ENCODE data around the gene GNMT.
"Not testable (repeated sequence)": the region's sequence is repeated elsewhere in the genome, so short reads cannot be mapped to it uniquely, and the experiment has no call there.

Gene GNMT

GRCh38 chr6:42942444-42942843 lies 18.1 kb upstream of the GNMT start:
- DNase-seq: no peak

DNA sequence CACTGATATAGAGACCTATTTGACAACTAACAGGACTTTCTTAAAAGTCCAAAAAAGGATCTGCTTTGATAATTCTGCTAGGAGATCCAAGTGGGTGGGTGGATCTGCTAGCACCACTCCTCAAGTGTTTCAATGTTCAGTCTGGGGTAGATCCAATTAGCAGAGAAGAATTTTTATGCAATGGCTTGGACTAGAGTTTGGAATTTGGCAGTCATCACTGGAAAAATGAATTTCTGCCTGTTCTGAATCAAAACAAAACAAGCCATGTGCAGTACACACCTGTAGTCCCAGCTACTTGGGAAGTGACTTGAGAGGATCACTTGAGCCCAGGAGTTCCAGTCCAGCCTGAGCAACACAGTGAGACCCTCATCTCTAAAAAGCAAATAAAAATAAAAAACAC lies 12.6 kb upstream of the GNMT start:
- no peak for DNase-seq

- DNase-seq: no peak
Observed at GRCh38 chr6:42952389-42952788, 8.2 kb upstream of the GNMT start.

DNA sequence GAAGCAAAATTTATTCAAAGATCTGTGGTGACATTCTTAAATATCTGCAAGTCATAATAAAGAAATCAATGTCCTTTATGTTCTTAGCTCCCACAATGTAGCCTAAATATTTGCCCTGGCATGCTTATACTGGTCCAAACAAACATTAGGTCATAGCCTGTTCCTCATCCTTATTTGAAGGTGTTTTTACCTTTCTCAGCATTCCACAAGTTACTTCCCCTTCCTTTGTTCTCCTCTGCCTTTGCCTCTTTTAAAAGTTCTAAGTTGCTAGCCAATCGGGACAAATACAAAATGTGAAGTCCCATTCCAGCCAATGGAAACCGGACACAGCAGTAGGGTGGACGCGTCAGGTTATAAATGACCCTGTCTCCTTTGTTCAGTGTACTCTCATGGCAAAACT lies 6.1 kb upstream of the GNMT start:
- DNase-seq: not testable (repeated sequence)

DNA sequence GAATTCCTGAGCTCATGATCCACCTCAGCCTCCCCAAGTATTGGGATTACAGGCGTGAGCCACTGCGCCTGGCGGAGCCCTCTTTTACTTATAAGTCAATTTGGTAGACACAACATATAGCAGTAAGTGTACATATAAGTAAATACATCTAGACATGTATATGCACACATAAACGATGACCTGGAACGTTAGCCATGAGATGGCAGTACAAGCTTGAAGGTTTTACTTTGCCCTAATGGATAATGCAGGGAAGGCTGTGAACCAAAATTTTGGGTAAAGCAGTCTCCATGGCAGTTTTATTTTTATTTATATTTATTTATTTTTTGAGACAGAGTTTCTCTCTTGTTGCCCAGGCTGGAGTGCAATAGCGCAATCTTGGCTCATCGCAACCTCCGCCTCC lies 2.4 kb upstream of the GNMT start:
- DNase-seq: no peak

DNA sequence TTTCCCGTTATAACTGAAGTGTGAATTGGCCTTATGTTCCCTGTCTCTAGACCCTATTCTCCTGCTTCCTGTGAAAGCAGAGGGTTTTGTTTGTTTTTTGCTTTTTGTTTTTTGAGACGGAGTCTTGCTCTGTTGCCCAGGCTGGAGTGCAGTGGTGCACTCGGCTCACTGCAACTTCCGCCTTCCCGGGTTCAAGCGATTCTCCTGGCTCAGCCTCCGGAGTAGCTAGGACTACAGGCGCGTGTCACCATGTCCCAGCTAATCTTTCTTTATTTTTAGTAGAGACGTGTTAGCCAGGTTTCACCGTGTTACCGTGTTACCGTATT lies 674 bp upstream of the GNMT start:
- DNase-seq: no peak

DNA sequence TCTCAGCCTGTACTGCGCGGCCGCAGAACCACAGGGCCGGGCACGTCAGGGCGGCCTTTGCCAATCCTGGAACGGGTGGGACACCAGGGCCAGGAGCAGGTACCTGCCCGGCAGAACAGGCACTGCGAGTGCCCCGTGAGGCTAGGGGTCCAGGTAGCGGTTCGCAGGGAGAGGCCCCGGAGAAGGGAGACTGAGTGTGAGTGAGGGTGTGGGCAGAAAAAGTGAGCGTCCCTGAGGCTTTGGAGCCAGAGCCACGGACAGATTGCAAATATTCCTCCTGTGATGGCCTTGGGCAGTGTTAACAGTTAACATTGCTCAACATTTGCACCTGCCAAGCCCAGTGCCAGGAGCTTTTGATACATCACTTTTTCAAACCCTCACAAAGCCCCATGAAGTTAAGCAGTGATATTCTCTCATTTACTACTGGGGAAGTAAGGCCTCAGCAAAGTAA lies 491 bp downstream of the GNMT start:
- no peak for DNase-seq

GRCh38 chr6:42962096-42962495 lies 1.5 kb downstream of the GNMT start:
- DNase-seq: no peak

GRCh38 chr6:42962502-42963178 lies 2.1 kb downstream of the GNMT start:
- no peak for DNase-seq

DNA sequence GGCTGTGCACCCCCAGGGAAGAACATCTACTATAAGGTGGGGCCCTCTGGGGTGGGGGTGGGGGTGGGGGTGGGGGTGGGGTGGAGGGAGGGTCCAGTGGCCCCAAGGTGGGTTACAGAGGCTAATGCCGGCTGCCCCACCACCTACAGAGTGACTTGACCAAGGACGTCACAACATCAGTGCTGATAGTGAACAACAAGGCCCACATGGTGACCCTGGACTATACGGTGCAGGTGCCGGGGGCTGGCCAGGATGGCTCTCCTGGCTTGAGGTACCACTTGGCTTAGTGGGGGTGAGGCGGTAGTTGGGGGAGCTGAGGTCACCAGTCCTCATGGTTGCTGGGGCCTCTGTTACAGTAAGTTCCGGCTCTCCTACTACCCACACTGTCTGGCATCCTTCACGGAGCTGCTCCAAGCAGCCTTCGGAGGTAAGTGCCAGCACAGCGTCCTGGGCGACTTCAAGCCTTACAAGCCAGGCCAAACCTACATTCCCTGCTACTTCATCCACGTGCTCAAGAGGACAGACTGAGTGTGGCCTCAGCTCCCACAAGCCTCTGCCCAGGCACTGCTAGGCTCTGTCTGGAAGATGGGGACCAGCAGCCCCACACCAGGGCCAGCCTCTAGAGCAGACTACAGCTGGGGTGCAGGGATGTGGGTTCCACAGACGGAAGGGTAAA lies 2.8 kb downstream of the GNMT start:
- DNase-seq: no peak

DNA sequence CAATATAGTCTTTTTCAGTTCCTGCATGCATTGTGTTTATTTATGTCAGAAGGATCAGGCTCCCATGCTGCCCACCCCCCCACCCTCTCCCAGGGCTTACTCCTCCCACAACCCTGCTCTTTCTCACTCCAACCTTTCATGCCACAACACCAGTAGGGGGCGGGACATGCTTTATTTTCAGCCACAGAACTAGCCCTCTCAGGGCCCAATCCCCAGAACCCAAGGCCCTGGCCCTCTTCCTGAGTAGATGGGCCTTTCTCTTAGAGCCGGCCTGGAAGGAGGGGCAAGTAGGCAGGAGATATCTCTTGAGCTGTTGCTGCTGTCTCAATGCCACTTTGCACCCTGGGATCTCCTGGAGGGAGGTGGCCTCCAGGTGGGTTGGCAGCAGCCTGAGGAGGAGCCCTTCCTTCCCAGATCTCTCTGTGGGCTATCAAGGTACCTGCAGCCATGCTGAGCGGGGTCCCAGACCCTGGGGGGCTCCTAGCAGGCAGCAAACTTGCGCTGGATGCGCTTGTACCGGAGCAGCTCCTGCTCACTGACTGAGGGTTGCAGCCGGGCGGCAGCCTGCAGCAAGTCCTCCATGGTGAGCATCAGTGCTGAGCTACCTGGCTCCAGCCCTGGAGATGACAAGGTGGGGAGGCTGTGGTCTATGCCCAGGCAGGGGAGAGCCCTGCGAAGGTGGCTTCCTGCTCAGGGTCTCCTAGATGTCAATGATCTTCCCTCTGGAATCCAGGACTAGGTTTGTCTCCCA lies 3.5 kb downstream of the GNMT start:
- DNase-seq: peak; percentile 52

DNA sequence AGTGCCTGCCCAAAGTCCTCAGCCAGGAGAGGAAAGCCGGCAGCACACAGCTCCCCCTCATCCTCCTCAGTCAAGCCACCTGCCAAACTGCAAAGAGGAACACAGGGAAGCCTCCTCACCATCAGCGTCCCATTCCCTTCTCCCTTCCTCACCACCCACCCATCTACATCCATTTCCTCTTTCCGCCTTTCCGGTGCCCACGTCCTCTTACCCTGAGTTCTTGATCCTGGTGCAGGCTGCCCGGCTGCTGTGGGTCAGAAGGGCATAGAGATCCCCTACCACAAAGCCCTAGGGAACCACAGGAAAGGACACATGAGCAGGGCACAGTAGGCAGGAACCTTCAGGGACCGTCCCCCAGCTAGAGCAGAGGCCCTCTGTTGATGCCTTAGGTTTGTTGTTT lies 6.0 kb downstream of the GNMT start:
- no peak for DNase-seq

- no peak for DNase-seq
Observed at GRCh38 chr6:42967228-42967627, 6.7 kb downstream of the GNMT start.

DNA sequence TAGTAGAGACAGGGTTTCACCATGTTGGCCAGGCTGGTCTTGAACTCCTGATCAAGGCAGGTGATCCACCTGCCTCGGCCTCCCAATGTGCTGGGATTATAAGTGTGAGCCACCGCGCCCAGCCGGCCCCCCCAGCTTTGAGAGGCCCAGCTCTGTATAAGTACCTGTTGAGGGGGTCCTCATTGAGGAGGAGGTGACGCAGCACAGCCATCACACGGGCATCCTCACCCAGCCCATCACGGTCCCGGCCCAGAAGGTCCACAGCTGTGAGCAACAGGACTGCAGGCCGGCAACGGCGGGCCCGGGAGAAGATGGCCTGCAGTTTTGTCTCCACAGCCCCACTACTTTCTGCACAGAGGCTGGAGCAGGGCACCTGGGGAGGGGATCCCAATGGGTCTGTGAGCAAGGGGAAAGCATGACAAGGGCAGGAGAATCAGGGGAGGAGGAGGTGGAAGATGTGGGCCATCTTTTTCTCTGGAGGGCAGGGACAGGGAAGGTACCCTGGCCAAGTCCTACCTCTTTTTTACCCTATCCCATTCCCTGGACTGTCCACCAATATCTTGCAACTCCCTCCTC lies 7.7 kb downstream of the GNMT start:
- DNase-seq: no peak

DNA sequence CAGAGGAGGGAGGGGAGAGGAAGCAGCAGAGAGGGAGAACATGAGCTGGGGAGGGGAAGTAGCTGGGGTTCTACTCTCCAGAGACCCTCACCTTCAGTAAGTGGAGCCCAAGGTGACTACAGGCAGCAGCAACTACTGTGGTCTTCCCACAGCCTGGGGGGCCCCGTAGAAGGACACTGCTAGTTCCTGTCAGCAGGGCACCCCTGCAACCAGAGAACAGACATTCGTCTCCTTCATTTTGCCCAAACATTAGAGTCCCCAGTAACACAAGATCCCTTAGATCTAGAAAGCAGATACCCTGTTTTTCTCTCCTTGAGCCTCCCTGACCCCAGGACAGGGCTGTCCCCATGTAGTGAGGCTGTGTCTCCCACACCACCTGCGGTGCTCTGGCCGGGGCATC lies 8.2 kb downstream of the GNMT start:
- no peak for DNase-seq

DNA sequence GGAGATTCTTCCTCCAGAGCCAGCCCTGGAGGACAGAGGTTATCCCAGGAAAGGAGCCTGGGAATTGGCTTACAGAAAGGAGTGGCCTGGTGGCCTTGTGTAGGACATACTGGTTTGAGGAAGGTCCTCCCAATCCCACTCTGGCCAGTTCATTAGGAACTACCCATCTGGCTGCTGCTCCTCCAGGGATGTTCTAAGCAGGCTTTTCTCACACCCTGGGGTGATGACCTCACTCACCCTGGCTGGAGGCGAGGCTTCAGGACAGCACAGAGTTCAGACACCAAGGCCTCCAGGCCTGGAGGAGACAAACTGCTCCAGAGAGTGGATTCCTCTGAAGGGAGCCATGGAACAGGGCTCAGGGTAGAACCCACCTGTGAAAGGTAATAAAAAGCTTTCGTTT lies 8.9 kb downstream of the GNMT start:
- no peak for DNase-seq

GRCh38 chr6:42969934-42970333 lies 9.4 kb downstream of the GNMT start:
- no peak for DNase-seq

- DNase-seq: no peak
Observed at GRCh38 chr6:42970871-42971612, 10.5 kb downstream of the GNMT start.

- no peak for DNase-seq
Observed at GRCh38 chr6:42971746-42972327, 11.3 kb downstream of the GNMT start.

GRCh38 chr6:42973926-42974325 lies 13.4 kb downstream of the GNMT start:
- no peak for DNase-seq

DNA sequence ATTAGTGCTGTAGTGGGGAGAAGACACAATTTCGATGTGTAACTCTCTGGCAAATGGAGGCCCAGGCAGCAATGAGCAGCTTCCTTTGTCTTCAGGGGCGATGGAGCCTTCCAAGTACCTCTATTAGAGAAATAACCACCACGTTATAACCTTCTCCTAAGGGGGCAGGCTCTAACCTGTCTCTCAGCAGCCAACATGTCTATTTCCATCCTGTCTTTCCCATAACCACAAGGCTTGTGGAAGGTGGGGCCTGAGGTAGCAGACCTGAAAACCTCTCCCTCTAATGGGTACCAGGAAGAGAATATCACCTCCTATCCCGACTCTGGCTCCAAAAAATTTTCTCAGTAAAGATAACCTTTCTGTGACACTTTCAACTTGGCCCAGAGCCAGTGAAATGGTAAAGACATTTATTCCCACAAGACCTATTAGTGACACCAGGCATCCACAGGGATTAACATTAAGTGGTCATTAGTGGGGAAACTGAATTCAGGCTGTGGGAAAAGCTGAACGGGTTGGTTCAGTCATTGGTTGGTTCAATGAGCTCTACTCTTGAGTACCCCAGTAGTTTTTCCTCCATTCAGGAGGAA lies 14.5 kb downstream of the GNMT start:
- no peak for DNase-seq

GRCh38 chr6:42978487-42978838 lies 17.9 kb downstream of the GNMT start:
- peak; percentile 2 for DNase-seq
